Measurements from ENCODE around the gene PLEKHG4B. TPM values are rescaled to one million over a fixed set of nuclear protein-coding genes. Genes with fewer than 3 reads are reported as not detected.
"Not testable (repeated sequence)": the region's sequence is repeated elsewhere in the genome, so short reads cannot be mapped to it uniquely, and the experiment has no call there.

Gene PLEKHG4B
- not detected in 2 replicates for total RNA-seq

GRCh38 chr5:91556-92263, at the start of gene PLEKHG4B:
TSS of gene PLEKHG4B (plus strand) at chr5:92168. CDS start at chr5:92232, 64 bp downstream.
- H3K9me3 Mint-ChIP-seq = no peaks in the 10 kb centered on the region
- H3K4me1 Mint-ChIP-seq = peaks cover 3% of the 10 kb centered on the region
- DNase-seq = no peak
- peak within 1 kb of the TSS; percentile 33 for H3K4me3 Mint-ChIP-seq
- H3K27ac Mint-ChIP-seq = no peak within 1 kb of the TSS
- peaks cover 52% of the 10 kb centered on the region for H3K27me3 Mint-ChIP-seq
- intact Hi-C loops (cut with micrococcal nuclease) = no loop called here
- H3K36me3 Mint-ChIP-seq (ENCODE audit: low read depth) = no peaks in the 10 kb centered on the region

GRCh38 chr5:42250-42649, 49.7 kb upstream of the PLEKHG4B start:
- Mint-ChIP-seq H3K4me1 (no peaks in the 10 kb centered on the region), H3K27me3 (peaks cover 8% of the 10 kb centered on the region), H3K9me3 (no peaks in the 10 kb centered on the region), H3K4me3 (no peak overlapping the region), H3K36me3 (ENCODE audit: low read depth) (no peaks in the 10 kb centered on the region), H3K27ac (no peak overlapping the region)
- intact Hi-C loops (cut with micrococcal nuclease) = no loop called here
- no peak for DNase-seq

- Mint-ChIP-seq H3K4me3 (no peak overlapping the region), H3K9me3 (no peaks in the 10 kb centered on the region), H3K36me3 (ENCODE audit: low read depth) (no peaks in the 10 kb centered on the region), H3K27ac (no peak overlapping the region), H3K27me3 (peaks cover 10% of the 10 kb centered on the region), H3K4me1 (no peaks in the 10 kb centered on the region)
- intact Hi-C loops (cut with micrococcal nuclease) = no loop called here
- DNase-seq = no peak
Observed at GRCh38 chr5:48192-48591, 43.8 kb upstream of the PLEKHG4B start.

- intact Hi-C loops (cut with micrococcal nuclease); H3K36me3 Mint-ChIP-seq (ENCODE audit: low read depth); H3K4me1 Mint-ChIP-seq; H3K27ac Mint-ChIP-seq; H3K9me3 Mint-ChIP-seq; H3K4me3 Mint-ChIP-seq; DNase-seq: not testable (repeated sequence)
- peaks cover 14% of the 10 kb centered on the region for H3K27me3 Mint-ChIP-seq
Observed at GRCh38 chr5:49530-49929, 42.4 kb upstream of the PLEKHG4B start.

- Mint-ChIP-seq H3K9me3 (no peaks in the 10 kb centered on the region), H3K36me3 (ENCODE audit: low read depth) (no peaks in the 10 kb centered on the region), H3K27ac (no peak overlapping the region), H3K4me3 (no peak overlapping the region), H3K4me1 (no peaks in the 10 kb centered on the region), H3K27me3 (peaks cover 15% of the 10 kb centered on the region)
- no peak for DNase-seq
- intact Hi-C loops (cut with micrococcal nuclease) = no loop called here
Observed at GRCh38 chr5:49953-50544, 41.9 kb upstream of the PLEKHG4B start.

- Mint-ChIP-seq H3K27me3 (peaks cover 21% of the 10 kb centered on the region), H3K4me1 (no peaks in the 10 kb centered on the region), H3K9me3 (no peaks in the 10 kb centered on the region), H3K27ac (no peak overlapping the region), H3K36me3 (ENCODE audit: low read depth) (no peaks in the 10 kb centered on the region), H3K4me3 (no peak overlapping the region)
- DNase-seq = no peak
- intact Hi-C loops (cut with micrococcal nuclease) = no loop called here
Observed at GRCh38 chr5:50724-51499, 41.1 kb upstream of the PLEKHG4B start.

GRCh38 chr5:51500-51823, 40.5 kb upstream of the PLEKHG4B start:
- Mint-ChIP-seq H3K36me3 (ENCODE audit: low read depth) (no peaks in the 10 kb centered on the region), H3K9me3 (no peaks in the 10 kb centered on the region), H3K4me1 (no peaks in the 10 kb centered on the region), H3K4me3 (no peak overlapping the region), H3K27me3 (peaks cover 21% of the 10 kb centered on the region), H3K27ac (no peak overlapping the region)
- intact Hi-C loops (cut with micrococcal nuclease) = no loop called here
- no peak for DNase-seq

- H3K4me1 Mint-ChIP-seq = no peaks in the 10 kb centered on the region
- peaks cover 21% of the 10 kb centered on the region for H3K27me3 Mint-ChIP-seq
- peak; percentile 78 for DNase-seq
- peak overlapping the region; percentile 62 for H3K4me3 Mint-ChIP-seq
- H3K36me3 Mint-ChIP-seq (ENCODE audit: low read depth) = no peaks in the 10 kb centered on the region
- no peak overlapping the region for H3K27ac Mint-ChIP-seq
- intact Hi-C loops (cut with micrococcal nuclease) = no loop called here
- no peaks in the 10 kb centered on the region for H3K9me3 Mint-ChIP-seq
Observed at GRCh38 chr5:53381-54174, 38.4 kb upstream of the PLEKHG4B start.

GRCh38 chr5:54175-54730, 37.7 kb upstream of the PLEKHG4B start:
- no peaks in the 10 kb centered on the region for H3K36me3 Mint-ChIP-seq (ENCODE audit: low read depth)
- H3K27me3 Mint-ChIP-seq = peaks cover 21% of the 10 kb centered on the region
- no peaks in the 10 kb centered on the region for H3K9me3 Mint-ChIP-seq
- intact Hi-C loops (cut with micrococcal nuclease) = no loop called here
- H3K27ac Mint-ChIP-seq = no peak overlapping the region
- DNase-seq = peak; percentile 51
- H3K4me3 Mint-ChIP-seq = peak overlapping the region; percentile 62
- H3K4me1 Mint-ChIP-seq = no peaks in the 10 kb centered on the region

GRCh38 chr5:54876-55569, 36.9 kb upstream of the PLEKHG4B start:
- peak; percentile 52 for DNase-seq
- H3K27ac Mint-ChIP-seq = no peak overlapping the region
- peak overlapping the region; percentile 15 for H3K4me3 Mint-ChIP-seq
- peaks cover 21% of the 10 kb centered on the region for H3K27me3 Mint-ChIP-seq
- H3K4me1 Mint-ChIP-seq = no peaks in the 10 kb centered on the region
- H3K36me3 Mint-ChIP-seq (ENCODE audit: low read depth) = no peaks in the 10 kb centered on the region
- H3K9me3 Mint-ChIP-seq = no peaks in the 10 kb centered on the region
- intact Hi-C loops (cut with micrococcal nuclease) = no loop called here

- Mint-ChIP-seq H3K4me1 (no peaks in the 10 kb centered on the region), H3K27me3 (peaks cover 21% of the 10 kb centered on the region), H3K4me3 (no peak overlapping the region), H3K36me3 (ENCODE audit: low read depth) (no peaks in the 10 kb centered on the region), H3K9me3 (no peaks in the 10 kb centered on the region), H3K27ac (no peak overlapping the region)
- intact Hi-C loops (cut with micrococcal nuclease) = no loop called here
- peak; percentile 71 for DNase-seq
Observed at GRCh38 chr5:56561-57290, 35.2 kb upstream of the PLEKHG4B start.

GRCh38 chr5:60250-60649, 31.7 kb upstream of the PLEKHG4B start:
- not testable (repeated sequence) for H3K36me3 Mint-ChIP-seq (ENCODE audit: low read depth); H3K27ac Mint-ChIP-seq

GRCh38 chr5:70440-70839, 21.5 kb upstream of the PLEKHG4B start:
- no peaks in the 10 kb centered on the region for H3K27me3 Mint-ChIP-seq
- H3K9me3 Mint-ChIP-seq = no peaks in the 10 kb centered on the region
- DNase-seq = peak; percentile 5
- no peak overlapping the region for H3K4me3 Mint-ChIP-seq
- no peaks in the 10 kb centered on the region for H3K4me1 Mint-ChIP-seq
- H3K27ac Mint-ChIP-seq = no peak overlapping the region
- H3K36me3 Mint-ChIP-seq (ENCODE audit: low read depth) = no peaks in the 10 kb centered on the region
- intact Hi-C loops (cut with micrococcal nuclease) = no loop called here

More at GRCh38 chr5:60250-60649, 31.7 kb upstream of the PLEKHG4B start:
- H3K27me3 Mint-ChIP-seq = peaks cover 18% of the 10 kb centered on the region
- DNase-seq; H3K4me3 Mint-ChIP-seq; intact Hi-C loops (cut with micrococcal nuclease); H3K4me1 Mint-ChIP-seq; H3K9me3 Mint-ChIP-seq: not testable (repeated sequence)
